ENCODE measurements around the gene DMAP1.

Gene DMAP1

DNA sequence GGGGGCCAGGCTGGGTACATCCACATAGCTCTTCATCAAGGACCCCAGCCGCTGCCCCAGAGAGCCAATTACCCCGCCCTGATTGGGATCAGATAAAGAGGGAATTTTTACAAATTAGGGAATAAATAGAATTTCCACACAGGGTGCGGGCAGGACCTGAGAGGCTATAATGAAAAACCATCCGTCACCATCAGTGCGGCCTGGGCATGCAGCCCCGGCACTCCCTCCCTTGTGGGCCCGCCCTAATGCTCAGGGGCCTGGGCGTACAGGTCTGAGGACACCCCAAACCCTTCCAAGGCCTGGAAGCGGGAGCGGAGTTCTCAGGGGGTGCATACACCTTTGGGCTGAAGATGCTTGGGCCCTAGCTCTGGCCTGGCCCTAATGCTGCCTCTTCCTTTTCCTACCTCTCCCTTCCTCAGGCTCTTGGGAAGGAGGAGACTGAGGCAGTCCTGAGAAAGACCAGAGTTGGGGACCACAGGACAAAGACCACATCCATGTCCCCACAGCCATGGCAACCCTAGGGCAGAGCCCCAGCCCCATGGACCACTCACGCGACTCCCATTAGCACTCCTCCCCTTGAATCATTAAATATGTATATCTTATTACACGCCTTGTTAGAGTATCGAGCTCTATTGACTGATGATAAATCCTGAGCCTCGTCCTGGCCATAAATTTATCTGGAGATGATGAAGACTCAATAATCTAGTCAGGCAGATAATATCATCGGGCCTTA lies 16.3 kb downstream of the DMAP1 start:
- no peak for DNase-seq

DNA sequence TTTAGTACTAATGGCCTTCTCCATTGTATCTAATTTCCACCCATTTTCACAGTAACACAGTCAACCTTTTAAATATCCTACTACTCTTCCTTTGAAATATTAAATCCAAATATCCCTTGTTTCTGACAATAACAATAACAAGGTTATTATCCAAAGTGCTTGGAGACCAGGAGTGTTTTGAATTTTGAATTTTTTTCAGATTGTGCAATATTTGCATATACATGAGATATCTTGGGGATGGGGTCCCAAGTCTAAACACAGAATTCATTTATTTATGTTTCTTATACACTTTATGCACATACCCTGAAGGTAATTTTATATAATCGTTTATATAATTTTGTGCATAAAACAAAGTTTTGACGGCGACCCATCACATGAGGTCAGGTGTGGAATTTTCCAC lies 17.5 kb downstream of the DMAP1 start:
- no peak for DNase-seq

DNA sequence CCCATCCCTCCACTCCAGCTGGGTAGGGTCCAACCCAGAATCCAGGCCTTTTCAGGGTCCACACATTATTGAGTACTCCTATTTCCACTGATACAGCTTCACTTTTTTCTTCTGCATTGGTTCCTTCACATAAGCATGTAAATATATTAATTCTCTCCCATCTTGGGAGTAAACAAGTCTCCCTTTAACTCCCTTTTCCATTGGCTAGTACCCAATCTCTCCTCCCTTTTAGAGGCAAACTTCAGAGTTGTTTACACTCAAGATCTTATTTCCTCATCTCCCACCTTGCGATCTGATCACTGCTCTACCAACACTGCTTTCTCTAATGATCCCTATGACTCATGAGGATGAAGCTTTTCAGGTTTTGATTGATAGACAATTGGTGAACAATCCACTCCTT lies 20.3 kb downstream of the DMAP1 start:
- DNase-seq = no peak

DNA sequence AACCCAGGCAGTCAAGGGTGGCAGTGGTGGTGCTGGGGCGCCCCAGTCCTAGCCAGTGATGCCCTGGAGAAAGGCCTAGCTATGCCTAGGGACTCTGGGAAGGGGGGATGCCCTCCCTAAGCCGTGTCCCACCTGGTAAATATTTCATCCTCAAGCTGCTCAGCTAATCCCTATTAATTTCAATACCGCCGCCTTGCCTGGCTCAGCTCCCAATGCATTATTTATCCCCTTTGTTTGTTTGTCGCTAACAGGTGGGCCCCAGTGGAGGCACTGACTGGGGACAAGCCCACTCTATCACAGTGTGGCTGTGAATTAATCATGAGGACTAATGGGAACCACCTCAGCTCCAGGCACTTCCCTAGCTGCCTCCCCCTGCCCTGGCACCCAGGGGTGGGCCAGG lies 22.5 kb downstream of the DMAP1 start:
- DNase-seq = no peak

DNA sequence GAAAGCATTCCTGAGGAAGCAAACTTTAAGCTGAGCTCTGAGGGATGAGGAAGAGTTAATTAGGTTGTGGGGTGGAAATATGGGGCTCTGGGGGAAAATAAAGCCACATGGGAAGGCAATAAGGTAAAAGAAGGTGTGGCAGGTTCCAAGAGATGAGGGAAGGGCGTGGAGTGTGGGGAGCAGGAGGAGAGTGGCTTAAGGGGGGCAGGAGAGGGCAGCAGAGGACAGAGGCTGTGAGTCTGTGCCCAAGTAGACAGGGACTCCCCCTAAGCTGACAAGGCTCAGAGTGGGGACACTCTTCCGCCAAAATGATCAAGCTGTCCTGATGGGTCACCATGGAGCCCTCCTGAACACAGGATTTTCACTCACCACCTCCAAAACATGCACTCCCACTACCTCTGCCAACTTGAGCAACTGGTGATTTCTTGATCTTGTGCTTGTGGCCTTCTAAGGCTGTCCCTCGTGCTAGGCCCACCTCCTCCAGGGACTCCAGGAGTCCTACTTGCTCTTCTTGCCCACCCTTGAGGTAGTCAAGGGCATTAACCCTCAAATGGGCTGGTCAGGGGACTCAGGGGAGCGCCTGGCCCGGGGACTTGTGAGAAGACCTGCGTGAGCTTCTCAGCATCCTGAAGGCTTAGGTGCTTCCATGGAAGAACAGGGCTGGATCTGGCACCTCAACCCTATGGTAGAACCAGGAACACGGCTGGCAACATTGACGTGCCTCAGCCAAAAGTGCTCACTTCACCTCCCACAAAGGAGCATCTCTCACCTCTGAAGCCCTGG lies 23.4 kb downstream of the DMAP1 start:
- no peak for DNase-seq

DNA sequence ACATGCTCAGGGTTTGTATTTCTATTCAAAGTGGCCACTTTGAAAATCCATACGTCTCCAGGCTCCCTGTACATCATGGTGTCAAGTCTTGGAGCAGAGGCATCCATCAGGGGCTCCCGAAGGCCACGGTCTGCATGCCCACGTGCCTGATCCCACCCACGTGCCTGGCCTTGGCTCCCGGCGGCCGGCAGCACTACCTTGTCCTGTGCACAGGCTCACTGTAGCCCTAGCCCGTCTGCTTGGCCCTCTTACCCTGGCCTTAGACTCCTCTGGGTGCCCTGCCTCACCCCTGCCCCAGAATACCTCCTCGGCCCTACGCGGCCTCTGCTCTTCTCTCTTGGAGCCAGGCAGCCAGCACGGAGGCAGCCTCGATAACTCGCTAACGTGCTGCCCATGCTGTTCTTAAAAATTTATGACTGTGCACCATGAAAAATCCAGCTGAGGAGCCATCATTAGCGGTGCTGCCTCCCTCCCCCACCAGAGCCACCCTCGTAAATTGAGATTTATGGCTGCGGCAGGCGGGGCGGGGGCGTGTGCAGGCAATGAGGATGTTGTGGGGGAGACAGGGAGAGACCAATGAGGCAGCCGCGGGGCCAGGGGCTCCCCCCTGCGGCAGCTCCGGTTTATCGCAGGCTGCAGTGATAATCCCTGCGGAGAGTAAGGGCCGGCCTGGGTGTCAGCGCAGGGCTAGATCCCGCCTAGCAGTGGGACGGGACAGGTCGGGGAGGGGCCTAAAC lies 24.6 kb downstream of the DMAP1 start:
- DNase-seq = peak; percentile 25 to 44

DNA sequence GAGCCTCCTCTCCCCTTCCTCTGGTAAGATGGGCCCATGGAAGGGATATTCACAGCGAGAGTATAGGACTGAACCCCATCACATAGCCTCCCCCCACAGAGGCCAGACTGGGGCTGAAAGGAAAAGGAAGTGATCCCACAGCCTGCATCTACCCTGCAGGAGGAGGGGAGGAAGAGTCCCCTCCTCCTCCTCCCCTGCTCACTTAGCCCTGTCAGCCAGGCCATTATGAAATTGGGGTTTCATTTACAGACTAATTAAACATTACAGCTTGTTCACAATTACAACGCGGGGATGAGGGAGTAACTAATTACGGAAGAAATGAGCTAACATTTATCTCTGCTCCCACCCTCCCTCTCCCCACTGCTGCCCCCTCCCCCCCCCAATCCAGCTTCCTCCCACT lies 25.4 kb downstream of the DMAP1 start:
- DNase-seq = no peak

DNA sequence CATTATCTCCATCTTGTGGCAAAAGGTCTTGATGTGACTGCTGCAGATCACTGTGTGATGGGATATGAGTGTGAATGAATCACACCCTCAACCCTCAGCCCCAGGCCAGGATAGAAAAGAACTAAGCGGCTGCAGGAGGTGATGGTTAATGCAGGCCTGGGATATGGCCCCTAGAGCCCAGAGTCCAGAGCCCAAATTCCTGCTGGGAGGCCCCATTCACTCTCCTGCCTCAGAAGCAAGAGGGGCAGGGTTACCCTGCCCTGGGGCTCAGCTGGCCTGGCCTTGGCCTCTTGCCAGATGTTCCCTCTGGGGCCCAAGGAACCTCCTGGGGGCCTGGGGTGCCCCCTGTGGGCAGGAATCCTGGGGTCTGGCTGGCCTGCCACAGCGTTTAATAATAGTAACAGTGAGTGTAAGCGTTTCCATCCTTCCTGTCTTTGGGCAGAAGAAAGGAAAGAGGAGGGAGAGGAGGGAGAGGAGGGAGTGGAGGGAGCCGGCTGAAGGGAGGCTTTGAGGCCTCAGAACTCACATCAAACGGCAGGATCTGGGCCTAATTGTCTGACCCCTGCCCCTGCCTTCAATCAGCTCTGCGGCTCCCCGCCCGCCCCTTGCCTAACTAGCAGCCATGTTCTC lies 26.2 kb downstream of the DMAP1 start:
- DNase-seq = no peak

DNA sequence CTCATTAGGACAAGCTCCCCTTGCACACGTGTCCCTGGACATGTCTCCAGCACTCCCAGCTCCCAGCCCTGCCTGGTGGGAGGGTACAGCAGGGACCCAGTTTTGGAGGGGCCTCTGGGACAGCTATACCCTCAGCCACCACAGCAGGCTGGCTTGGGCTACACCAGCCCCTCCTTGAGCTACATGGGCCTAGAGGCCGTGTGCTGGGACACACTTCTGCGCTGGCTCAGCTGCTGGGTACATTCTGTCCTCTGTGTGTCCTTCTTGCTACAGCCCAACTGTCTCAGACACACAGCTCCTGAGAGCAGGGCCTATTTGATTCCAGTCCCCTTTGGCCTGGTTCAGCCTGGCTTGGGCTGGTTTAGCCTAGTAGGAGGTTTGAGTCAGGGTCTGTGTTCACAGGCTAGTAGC lies 26.7 kb downstream of the DMAP1 start:
- no peak for DNase-seq

DNA sequence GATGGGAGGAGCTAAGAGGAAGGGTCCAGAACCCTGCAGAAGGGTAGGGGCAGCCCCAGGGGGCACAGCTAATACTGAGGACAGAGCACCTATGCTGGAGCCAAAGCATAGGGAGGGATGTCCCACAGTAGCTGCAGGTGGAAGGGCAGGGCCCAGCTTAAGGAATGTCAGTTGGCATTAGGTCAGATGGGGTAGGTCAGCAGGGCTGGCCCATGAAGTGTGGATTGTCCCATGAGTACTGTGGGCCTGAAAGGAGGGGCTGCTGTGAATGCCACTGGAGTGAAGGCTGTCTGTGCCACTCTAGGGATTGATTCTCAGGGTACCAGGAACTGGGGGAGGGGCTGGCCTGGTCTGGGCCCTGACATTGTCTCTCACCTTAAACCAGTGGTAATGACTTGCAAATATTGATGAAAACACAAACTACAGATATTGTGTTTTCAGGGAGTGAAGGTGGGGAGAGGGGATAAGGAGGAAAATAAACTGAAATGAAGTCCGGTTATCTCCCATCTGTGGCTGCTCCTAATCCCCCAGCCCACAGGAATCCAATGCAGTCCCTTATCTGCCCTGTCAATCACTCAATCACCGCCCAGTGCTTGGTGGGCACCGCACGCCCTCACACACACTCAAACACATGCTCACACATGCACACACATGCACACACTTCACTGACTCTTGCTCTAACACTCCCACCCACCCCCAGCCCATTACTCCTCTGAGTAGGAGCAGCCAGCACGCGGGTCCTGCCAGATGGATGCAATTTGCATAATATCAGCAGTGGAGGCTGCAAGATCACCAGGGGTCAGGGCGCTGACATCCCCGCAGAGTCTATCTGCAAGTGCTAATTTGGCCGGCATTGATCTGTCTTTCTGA lies 27.8 kb downstream of the DMAP1 start:
- DNase-seq = no peak

DNA sequence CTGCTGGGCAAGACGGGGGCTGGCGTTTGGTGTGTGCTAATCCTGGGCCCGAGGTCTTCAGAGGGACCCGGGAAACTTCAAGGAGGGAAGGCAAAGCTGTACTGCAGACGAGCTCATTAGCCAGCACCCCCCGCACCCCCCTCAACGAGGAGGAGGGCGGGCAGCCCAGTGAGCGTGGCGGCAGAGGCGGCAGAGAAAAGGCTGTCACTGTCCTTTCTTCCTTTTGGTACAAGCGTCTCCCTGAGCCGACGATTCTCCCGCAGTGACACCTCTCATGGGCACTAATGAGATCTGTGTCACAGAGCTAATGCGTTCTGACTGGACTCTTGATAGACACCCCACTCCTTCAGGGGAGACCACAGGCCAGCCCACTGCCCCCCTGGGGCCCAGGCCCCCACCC lies 29.5 kb downstream of the DMAP1 start:
- DNase-seq = no peak

DNA sequence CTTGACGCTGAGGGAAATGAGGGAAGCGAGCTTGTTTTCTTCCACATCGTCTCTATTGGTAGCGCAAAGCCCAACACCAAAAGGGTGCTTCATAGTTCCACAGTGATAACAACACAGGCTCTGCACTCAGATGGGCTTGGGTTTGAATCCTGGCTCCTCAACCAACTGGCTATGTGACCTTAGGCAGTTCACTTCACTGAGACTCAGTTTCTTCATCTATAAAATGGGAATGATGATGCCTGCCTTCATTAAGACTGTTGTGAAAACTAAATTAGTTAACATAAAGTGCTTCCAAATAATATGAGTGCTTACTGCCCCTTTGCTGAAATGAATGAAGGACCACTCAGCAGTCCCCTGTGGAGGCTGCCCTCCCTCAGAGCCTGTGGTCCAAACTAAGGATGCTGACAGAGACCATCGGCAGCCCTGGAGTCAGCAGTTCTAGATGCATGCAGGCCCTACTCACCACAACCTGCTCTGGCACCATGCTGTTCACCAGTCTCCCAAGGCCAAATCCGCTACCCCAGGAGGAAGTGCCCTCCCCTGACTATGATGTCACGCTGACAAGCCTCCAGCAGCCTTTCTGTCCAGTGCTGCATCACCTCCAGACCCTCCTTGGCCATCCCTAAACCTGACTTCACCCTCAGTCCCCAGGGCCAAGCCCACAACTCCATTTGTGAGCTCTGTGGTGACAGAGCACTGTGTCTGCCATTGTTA lies 30.7 kb downstream of the DMAP1 start:
- DNase-seq = no peak

DNA sequence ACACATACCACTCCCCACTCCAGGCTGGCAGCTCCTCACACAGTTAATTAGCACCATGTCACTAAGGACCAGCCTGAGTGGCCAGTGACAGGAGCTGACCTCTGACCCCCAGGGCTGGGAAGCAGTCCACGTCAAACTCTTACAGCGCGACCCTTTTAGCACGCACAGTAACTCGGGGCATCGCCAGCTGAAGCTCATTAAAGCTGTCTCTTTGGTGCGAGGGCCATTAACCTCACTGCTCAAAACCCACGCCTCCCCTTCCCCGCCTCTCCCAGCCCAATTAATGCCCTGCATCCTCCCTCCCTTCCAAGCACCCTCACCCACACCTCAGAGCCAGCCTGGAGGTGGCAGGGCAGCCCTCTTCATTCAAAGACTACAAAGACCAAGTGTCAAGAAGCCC lies 31.7 kb downstream of the DMAP1 start:
- no peak for DNase-seq

DNA sequence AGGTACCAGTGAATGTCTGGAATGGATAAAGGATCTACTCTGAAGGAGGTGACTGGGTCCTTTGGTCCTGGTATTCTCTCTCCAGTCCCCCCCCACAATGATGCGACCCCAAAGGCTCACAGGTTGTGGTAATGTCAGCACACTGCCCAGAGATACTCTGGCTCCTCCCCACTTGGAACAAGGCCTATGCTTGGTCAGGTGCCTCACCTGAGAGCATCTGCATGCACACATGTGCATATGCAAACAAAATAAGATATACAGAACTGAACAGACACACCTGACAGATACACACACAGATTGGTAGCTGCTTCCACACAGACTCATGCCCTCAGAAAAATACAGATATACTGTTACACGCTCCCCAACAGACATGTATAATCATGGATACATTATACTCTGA lies 33.5 kb downstream of the DMAP1 start:
- DNase-seq = no peak

DNA sequence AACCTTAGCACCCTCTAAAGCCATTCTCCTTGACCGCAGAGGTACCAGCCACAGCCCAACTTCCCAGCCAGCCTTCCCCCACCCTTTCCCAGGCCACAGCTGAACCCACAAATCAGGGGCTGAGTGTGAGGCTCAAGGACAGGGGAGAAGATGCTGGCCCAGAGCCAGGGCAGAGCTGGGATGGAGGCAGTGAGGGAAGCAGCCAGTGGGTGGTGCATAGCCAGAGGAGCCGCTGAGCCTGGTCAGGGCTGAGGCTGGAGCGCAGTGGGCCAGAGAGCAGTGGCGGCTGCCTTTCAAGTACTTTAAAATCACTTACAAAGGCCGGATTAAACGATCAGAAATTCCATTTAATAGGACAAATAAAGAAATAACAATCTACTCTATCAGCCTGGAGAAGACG lies 36.3 kb downstream of the DMAP1 start:
- DNase-seq = no peak

DNA sequence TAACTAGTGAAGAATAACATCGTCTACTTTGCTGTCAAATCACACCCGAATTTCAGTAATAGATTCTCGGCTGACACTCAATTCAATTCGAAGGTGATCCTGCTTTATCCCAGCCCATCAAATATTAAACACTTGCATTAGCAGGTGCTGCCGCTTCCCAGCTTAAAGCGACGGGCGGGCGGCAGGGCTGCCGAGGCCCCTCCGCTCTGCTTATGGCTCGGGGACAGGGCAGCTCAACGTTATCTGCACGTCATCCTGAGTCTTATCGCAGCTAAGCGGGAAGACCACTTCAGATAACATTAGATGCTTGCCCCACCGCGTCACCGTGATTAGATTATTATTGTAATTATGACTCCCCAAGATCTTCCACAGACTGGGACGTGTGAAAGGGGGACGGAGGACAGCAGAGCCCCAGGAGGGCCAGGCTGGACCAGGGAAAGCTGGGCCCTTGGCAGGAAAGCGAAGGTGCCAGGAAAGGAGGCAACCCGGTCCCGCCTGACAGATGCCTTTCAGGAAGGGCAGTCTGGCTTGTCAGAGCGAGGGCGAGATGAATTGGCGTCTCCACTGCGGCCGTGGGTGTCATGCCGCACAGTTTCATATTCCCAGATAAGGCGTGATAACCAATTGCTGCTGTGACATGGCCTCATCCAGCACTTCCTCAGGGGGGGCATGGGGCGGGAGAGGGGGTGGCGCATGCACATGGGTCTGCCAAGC lies 37.0 kb downstream of the DMAP1 start:
- no peak for DNase-seq

DNA sequence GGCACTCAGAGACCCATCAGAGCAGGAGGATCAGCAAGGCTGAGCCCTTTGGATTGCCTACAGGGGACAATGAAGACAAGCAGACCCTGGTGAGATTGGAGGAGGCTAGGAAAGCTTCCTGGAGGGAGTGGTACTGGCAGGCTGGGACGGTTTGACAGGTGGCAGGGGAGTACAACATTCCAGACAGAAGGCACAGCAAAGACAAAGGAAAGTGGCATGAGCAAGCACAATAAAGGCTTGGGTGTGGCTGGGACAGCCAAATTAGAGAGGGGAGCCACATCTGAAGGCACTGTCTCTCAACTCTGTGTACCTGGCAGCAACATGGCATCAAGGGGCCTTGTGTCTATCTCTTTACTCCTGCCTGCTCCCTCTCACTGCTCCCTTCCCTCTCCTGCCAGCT lies 38.2 kb downstream of the DMAP1 start:
- no peak for DNase-seq

DNA sequence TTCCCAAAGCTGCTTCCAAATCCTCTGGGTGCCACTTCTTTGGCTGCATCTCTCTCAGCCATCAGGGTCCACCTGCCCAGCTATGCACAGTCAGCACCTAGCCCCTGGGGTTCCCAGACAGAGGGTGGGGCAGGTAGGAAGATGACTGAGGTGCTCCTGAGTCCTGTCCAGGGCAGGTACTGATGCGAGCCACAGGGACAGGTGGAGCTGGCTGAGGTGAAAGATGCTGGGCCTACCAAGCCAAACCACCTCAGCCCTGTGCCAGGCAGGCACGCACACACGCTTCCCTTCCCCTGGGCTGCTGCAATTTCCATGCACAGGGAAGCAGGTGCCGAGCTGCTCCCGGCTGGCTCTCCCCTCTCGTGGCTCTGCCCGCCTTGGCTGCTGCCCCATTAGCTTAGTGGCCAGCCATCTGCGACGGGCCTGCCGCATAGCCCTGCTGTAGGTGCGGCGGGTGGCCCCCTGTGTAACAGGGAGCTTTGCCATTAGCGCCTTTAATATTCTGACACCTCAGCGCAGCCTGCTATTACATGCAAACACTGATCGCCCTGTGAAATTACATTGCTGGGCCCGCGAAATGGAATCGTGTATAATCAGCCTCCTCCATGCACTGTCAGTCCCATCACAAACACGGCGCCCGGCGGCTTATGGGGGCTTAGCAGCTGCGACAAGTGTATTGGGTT lies 38.9 kb downstream of the DMAP1 start:
- DNase-seq = no peak

DNA sequence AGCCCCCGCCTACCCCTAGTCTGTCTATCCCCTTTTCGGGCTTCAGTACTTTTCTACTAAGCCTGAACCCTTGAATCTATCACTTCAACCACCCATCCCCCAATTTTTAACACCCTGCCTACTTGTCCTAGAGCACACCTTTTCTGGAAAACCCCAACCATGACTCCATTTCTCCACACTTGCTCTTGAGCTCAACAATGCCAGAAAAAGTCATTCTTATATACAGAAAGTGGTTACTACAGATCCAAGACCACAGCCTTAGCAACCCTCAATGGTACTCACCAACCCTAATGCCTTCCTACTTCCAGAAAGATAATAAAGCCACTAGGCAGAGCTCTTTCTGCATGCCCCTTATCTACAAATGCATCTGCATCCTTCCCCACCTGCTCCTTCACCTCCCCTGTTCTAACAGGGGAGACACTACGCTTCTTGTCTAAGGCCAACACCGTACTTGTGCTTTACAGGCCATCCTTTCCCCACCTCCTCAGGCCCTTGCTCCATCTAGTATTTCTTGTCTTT lies 41.2 kb downstream of the DMAP1 start:
- DNase-seq = no peak

Data from stimulated activated CD4-positive, alpha-beta T cell treated with anti-CD3 and anti-CD28 coated beads, Interleukin-4, amount 100 ng/mL, for 4 hours (primary cell).